HepG2 (cell line): Measurements from ENCODE around the gene UROD.

Experiments
- CEBPG ChIP-seq: IDR thresholded peaks from 2 replicates; pipeline ENCODE4 v1.6.1; 2016
- EP300 ChIP-seq, 3 experiments: sonication (generic) in 1 of 3; formaldehyde crosslinking in 1 of 3; IDR thresholded peaks; 2 replicates each; pipeline versions ENCODE4 v1.5.1 to v1.6.1; 2011 to 2020; ENCODE audit warnings: low read depth in 2 of 3, low read length in 2 of 3, borderline replicate concordance in 1 of 3, improper control_type of control experiment in 1 of 3, mild to moderate bottlenecking in 1 of 3, missing genetic modification reagents in 1 of 3, moderate library complexity in 1 of 3
- HIVEP1 ChIP-seq: sonication (generic); formaldehyde crosslinking; IDR thresholded peaks from 2 replicates; pipeline ENCODE4 v1.4.0; 2020; ENCODE audit warnings: mild to moderate bottlenecking, missing genetic modification reagents
- KDM2A ChIP-seq: sonication (generic); formaldehyde crosslinking; IDR thresholded peaks from 2 replicates; pipeline ENCODE4 v1.4.0; 2020; ENCODE audit warnings: low read depth, missing genetic modification reagents, borderline replicate concordance
- POLR2A ChIP-seq, 2 experiments: IDR thresholded peaks; 2 replicates each; pipeline ENCODE4 v1.6.1; 2011; ENCODE audit warnings: low read depth in 2 of 2, low read length in 2 of 2, mild to moderate bottlenecking in 1 of 2, moderate library complexity in 1 of 2; ENCODE audit not compliant: insufficient read depth in 1 of 2
- TP53 ChIP-seq: sonication (generic); formaldehyde crosslinking; conservative IDR thresholded peaks from 2 replicates; pipeline ENCODE4 v1.4.0; 2020; ENCODE audit warnings: missing genetic modification reagents
- ZNF121 ChIP-seq: sonication (generic); formaldehyde crosslinking; IDR thresholded peaks from 2 replicates; pipeline ENCODE4 v1.5.0; 2020; ENCODE audit warnings: mild to moderate bottlenecking, missing genetic modification reagents
- ZNF572 ChIP-seq: sonication (generic); formaldehyde crosslinking; IDR thresholded peaks from 2 replicates; pipeline ENCODE4 v1.5.1; 2020; ENCODE audit warnings: mild to moderate bottlenecking, missing genetic modification reagents
- TF ChIP-seq, protein P1 (sequence below): IDR thresholded peaks from 2 replicates; pipeline ENCODE4 v1.6.1; 2012; ENCODE audit warnings: low read length, improper control_type of control experiment
- TF ChIP-seq, protein P2 (sequence below): sonication (generic); formaldehyde crosslinking; IDR thresholded peaks from 2 replicates; pipeline ENCODE4 v1.5.0; 2020; ENCODE audit warnings: mild to moderate bottlenecking, missing genetic modification reagents, moderate library complexity
- TF ChIP-seq, protein P3 (sequence below), 2 experiments: sonication (generic) in 1 of 2; formaldehyde crosslinking in 1 of 2; IDR thresholded peaks; 2 replicates each; pipeline versions ENCODE4 v1.5.1 to v1.6.1; 2011 to 2020; ENCODE audit warnings: borderline replicate concordance in 1 of 2, low read depth in 1 of 2, low read length in 1 of 2, mild to moderate bottlenecking in 1 of 2, missing genetic modification reagents in 1 of 2, moderate library complexity in 1 of 2
- TF ChIP-seq, protein P4 (sequence below): sonication (generic); formaldehyde crosslinking; IDR thresholded peaks from 2 replicates; pipeline ENCODE4 v1.4.0; 2020; ENCODE audit warnings: missing genetic modification reagents

DNA sequence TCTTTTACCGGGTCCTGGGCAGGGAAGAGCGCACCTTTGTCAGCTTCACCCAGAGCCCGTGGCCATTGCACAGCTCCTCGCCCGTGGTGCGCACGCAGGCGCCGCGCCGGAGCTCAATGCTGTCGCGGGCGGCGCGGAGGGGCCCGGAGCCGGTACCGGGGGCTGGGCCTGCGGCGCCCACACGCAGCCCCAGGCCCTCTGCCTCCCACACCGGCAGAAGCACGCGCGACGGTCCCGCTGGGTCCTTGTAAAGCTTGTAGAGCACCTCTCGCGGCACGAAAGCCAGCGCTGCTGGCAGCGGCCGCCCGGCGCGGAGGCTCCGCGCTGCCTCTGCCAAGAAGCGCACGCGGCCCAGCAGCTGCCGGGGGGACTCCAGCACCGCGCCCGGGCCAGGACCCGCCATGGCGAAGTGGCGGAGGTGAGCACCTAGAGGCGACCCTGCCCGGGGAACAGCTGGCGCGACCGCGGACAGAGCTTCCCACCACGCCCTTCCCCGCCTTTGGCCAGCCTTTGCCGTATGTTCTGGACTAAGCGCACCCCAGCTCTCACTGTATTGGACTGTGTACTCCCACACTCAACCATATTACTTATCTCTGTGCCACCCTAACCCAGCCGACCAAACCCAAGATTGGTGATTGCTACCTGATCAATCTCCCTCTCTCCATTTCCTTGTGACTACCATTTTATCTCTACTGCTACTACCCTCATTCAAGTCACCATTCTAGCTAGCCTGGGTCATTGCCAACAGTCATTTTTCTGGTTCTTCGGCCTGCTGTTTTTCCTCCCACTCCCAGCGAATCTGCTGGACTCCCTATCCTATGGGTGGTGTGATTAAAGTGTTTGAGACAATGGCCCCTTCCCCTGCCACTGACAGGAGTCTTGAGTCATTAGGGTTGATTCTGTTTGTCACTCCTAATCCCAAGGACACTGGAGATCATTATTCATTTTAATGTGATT, 921 bp upstream of the UROD start, which contains the start of gene HECTD3:
- TF ChIP-seq ZNF121 (no peak; the same call in 1 of the 2 replicates), POLR2A (IDR thresholded peaks at IDR 0.05; ENCODE audit: insufficient read depth in 1 of 2, low read depth in 2 of 2, low read length in 2 of 2) (peak; percentile 52 to 82), HIVEP1 (no peak), TP53 (CRISPR knock-in tag) (no peak), ZNF572 (no peak), KDM2A (CRISPR knock-in tag) (peak; percentile 62), CEBPG (CRISPR knock-in tag) (no peak), EP300 (IDR thresholded peaks at IDR 0.05; ENCODE audit: low read depth in 2 of 2, low read length in 2 of 2) (no peak), EP300 (CRISPR knock-in tag; IDR thresholded peaks at IDR 0.05; ENCODE audit: borderline replicate concordance) (no peak)
- TF ChIP-seq, protein P1, sequence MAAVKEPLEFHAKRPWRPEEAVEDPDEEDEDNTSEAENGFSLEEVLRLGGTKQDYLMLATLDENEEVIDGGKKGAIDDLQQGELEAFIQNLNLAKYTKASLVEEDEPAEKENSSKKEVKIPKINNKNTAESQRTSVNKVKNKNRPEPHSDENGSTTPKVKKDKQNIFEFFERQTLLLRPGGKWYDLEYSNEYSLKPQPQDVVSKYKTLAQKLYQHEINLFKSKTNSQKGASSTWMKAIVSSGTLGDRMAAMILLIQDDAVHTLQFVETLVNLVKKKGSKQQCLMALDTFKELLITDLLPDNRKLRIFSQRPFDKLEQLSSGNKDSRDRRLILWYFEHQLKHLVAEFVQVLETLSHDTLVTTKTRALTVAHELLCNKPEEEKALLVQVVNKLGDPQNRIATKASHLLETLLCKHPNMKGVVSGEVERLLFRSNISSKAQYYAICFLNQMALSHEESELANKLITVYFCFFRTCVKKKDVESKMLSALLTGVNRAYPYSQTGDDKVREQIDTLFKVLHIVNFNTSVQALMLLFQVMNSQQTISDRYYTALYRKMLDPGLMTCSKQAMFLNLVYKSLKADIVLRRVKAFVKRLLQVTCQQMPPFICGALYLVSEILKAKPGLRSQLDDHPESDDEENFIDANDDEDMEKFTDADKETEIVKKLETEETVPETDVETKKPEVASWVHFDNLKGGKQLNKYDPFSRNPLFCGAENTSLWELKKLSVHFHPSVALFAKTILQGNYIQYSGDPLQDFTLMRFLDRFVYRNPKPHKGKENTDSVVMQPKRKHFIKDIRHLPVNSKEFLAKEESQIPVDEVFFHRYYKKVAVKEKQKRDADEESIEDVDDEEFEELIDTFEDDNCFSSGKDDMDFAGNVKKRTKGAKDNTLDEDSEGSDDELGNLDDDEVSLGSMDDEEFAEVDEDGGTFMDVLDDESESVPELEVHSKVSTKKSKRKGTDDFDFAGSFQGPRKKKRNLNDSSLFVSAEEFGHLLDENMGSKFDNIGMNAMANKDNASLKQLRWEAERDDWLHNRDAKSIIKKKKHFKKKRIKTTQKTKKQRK: no peak
- TF ChIP-seq, protein P2, sequence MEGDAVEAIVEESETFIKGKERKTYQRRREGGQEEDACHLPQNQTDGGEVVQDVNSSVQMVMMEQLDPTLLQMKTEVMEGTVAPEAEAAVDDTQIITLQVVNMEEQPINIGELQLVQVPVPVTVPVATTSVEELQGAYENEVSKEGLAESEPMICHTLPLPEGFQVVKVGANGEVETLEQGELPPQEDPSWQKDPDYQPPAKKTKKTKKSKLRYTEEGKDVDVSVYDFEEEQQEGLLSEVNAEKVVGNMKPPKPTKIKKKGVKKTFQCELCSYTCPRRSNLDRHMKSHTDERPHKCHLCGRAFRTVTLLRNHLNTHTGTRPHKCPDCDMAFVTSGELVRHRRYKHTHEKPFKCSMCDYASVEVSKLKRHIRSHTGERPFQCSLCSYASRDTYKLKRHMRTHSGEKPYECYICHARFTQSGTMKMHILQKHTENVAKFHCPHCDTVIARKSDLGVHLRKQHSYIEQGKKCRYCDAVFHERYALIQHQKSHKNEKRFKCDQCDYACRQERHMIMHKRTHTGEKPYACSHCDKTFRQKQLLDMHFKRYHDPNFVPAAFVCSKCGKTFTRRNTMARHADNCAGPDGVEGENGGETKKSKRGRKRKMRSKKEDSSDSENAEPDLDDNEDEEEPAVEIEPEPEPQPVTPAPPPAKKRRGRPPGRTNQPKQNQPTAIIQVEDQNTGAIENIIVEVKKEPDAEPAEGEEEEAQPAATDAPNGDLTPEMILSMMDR: 0 out of 2 replicates have a peak, but pooled peaks have one; percentile 17
- TF ChIP-seq, protein P3, sequence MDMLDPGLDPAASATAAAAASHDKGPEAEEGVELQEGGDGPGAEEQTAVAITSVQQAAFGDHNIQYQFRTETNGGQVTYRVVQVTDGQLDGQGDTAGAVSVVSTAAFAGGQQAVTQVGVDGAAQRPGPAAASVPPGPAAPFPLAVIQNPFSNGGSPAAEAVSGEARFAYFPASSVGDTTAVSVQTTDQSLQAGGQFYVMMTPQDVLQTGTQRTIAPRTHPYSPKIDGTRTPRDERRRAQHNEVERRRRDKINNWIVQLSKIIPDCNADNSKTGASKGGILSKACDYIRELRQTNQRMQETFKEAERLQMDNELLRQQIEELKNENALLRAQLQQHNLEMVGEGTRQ (IDR thresholded peaks at IDR 0.05; ENCODE audit: low read depth, low read length): no peak
- TF ChIP-seq, protein P3 (CRISPR knock-in tag; IDR thresholded peaks at IDR 0.05; ENCODE audit: borderline replicate concordance): no peak
- TF ChIP-seq, protein P4, sequence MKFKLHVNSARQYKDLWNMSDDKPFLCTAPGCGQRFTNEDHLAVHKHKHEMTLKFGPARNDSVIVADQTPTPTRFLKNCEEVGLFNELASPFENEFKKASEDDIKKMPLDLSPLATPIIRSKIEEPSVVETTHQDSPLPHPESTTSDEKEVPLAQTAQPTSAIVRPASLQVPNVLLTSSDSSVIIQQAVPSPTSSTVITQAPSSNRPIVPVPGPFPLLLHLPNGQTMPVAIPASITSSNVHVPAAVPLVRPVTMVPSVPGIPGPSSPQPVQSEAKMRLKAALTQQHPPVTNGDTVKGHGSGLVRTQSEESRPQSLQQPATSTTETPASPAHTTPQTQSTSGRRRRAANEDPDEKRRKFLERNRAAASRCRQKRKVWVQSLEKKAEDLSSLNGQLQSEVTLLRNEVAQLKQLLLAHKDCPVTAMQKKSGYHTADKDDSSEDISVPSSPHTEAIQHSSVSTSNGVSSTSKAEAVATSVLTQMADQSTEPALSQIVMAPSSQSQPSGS (CRISPR knock-in tag): no peak
